Stimulated activated CD8-positive, alpha-beta memory T cell treated with anti-CD3 and anti-CD28 coated beads, Interleukin-12 subunit alpha, Interleukin-12 subunit beta, amount 100 ng/mL, for 24 hours (primary cell): ENCODE measurements around the gene DCDC2C.

Experiments
- DNase-seq: peaks from one replicate; pipeline ENCODE4 v3.0.0-alpha.2; 2020; ENCODE audit errors: extremely low read depth

Gene DCDC2C

DNA sequence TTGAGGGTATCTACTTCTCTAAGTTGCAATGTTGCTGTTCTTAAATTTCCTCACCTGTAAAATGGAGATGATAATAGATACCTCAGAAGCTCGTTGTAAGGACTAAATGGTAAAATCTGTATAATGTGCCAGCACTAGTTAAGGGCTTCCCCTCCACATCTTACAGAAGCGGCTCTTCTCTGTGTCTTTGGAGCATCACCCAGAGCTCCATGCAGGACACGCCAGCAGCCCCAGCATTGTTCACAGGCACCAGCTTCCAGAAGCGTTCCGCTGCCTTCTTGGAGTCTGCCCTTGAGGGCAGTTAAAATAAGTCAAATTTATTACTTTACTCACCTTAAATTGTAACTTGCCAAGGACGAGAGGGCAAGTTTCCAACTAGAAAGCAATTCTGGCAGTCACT is 5.8 kb downstream of the DCDC2C start:
- no peak for DNase-seq

DNA sequence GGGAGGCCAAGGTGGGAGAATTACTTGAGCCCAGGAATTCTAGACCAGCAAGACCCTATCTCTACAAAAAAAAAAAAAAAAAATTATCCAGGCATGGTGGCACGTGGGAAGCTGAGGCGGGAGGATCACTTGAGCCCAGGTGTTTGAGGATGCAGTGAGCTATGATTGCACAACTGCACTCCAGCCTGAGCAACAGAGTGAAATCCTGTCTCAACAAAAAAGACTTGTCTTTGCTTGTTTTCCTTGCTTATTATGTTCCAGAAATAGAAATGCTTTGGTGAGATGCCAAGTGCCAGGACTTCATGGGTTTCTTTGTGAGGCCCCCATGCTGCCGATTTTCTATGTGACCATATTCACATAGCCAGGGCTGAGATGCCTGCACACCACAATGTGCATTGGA is 9.0 kb downstream of the DCDC2C start:
- DNase-seq, result no peak

DNA sequence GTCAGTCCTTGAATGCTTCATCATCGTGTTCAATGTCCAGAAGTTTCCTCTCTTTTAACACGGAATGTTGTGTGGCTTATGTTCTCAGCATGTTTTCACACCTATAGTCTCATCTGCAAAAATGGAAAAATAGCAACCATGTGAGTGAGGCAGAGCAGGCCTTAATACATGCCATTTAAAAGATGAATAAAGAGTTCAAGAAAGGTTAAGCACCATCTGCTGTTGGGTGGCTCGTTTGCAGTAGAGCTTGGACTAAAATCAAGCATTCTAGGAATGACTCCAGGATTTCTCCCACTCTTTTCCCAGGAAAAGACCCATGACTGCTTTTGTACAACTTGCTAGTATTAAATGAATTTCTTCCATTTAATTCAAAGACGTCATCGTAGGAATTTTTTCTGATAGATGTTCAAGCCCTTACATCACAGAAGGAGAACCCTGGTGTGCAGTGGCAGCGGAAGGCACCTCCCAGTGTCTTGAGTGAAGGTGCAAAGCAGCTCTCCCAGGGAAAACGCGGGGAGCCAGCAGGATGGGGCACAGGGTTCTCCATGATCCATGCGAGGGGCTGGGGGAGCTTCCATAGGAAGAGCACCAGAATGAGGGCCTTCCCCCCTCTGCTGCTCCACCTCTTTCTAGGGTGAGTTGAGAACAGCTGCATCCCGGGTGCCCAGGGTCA is 9.6 kb downstream of the DCDC2C start:
- DNase-seq, result no peak

DNA sequence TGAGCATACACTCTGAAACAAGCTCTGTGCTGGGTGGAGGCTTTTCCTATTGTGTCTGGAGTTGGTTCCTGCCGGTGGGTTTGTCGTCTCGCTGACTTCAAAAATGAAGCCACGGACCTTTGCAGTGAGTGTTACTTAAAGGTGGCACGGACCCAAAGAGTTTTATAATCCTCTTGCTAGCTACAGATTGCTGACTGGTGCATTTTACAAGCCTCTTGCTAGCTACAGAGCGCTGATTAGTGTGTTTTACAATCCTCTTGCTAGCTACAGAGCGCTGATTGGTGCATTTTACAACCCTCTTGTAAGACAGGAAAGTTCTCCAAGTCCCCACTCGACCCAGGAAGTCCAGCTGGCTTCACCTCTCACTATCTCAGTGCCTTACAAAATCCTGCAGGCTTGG is 15.3 kb downstream of the DCDC2C start:
- no peak for DNase-seq

DNA sequence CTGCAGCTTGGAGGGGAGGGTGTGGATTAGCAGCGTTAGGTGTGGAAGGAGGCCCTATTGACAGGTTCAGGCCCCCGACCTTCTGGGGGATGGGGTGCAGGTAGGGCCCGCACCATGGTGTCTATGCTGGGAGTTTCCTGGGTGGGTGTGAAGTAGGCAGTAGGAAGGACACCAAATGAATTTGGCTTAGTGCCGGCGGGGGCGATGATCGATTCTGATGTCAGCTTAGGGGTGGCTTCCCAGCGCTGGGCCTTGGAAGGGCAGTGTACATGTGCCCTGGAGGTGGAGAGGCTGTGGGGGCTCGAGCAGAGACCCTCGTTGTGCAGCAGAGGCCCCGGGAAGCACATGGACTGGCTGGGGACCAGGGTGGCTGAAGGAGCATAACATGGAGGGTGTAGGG is 21.6 kb downstream of the DCDC2C start:
- DNase-seq, result no peak

DNA sequence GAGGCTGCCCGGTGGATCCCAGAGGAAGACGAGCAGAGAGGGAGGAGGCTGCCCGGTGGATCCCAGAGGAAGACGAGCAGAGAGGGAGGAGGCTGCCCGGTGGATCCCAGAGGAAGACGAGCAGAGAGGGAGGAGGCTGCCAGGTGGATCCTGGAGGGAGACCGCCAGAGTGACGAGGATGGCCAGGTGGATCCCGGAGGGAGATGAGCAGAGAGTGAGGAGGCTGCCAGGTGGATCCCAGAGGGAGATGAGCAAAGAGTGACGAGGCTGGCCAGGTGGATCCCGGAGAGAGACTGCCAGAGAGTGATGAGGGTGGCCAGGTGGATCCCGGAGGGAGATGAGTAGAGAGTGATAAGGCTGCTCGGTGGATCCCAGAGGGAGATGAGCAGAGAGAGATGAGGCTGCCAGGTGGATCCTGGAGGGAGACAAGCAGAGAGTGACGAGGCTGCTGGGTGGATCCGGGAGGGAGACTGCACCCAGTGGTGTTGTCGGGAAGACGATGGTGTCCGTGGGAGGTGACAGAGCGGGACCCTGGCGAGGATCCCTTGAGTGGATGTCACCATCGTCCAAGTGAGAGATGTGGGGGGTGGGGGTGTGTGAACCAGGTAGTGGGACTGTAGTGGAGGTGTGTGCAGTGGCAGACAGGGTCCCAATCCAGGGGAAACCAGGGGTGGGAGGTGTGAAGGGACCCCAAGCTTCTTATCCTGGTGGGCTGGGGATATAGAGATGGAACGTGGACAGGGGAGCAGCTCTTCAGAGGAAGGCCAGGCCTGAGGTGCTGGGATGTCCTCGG is 22.3 kb downstream of the DCDC2C start:
- no peak for DNase-seq

DNA sequence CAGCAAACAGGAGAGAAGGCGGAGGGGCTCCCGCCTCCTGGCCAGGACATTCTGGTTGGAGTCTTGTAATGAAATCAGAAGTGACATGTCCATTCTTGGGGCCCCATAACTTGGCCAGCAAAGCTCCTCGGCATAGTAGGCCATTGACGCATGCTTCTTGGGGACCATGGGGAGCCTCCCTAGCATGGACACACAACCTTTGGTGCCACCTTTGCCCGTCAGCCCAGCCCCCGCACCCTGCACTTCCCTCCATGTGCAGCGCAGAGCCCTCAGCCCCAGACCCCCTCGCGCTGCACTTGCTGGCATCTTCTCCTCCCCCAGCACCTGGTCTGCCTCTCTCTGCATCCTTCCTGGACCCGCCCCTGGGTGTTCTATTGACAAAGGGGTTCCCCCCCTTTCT is 23.1 kb downstream of the DCDC2C start:
- DNase-seq, result no peak

DNA sequence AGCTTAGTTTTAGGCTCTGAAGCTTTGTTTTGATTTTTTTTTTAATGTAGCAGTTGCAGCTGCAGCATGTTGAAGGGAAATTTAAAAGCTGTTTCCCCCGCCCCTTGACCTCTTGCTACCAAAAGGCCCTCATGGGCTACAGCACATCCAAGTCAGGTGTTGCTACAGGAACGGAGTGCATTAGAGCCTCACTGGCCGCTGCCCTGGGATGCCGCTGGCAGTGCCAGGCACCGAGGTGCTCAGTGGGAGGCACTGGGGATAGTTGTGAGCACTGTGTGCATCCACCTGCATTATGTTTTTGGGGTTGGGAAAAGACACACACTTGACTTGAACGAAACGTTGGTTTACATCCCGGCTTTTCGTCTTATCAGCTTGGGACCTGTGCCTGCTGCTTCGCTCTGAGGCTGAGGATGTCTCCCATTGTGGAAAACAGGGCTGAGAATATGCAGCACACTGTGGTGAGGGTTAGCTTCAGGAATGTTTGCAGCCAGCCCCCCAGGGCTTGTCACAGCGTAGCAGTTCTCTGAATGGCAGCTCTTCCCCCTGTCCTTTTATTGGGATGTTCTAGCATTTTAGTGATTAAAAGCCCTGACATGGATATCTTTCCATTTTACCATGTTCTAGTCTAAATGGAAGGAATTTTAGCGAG is 24.1 kb downstream of the DCDC2C start:
- no peak for DNase-seq

DNA sequence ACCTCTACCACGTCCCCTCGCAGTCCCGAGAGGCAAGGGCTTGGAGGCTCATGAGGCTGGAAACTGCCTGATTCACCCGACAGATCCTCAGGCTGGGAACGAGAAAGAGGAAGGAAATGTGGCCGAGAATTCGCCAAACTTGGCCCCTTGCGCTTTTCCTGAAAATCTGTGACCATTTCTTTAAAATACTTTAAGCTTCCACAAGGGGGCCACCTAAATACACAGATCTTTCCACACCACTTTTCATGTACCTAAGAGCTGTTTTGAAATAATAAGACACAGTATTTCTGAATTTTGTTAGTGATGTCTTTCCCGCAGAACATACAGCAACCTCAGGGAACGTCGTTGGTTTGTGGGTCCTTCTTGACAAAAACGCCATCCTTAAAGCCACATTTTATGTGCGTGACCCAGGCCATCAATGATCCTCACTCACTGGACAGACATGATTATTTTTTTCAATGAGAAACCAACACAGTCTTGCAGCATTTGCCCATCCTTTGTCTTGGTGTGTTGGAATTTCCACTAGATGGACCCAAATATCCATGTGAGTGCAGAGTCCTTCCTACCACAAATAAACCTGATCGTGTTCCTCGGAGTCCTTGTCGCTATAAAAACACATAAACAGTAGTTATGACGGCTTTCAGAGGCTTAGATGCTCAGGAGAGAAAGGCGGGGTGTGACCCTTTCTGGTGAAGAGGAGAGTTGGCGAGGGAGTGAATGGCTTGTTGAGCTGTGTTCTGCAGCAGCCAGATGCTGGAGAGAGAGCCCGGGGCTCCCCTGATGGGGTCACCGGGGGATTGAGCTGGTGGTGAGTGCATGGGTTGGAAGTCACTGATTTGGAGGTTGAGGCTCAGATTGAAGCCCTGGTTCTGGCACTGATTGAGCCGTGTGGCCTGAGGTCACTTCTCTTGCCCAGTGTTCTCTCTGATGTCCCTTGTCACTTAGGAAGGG is 25.0 kb downstream of the DCDC2C start:
- no peak for DNase-seq

DNA sequence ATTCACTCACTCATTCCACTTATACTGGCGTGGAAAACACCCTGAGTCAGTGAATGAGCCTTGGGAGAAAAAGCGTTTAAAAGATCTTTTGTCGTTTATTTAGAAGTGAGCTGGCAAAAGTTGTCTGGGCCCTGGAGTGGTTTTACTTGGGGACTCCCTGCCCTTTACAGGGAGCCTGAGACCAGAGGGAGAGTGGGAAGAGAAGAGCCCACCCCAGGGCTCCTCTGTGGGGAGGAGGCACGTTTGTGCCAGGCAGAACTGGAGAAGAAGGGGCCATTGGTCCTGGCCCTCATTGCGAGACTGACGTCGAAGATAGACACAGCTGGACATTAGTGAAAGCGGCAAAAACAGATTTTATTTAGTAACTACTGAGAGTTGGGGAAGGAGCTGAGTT is 25.7 kb downstream of the DCDC2C start:
- no peak for DNase-seq

DNA sequence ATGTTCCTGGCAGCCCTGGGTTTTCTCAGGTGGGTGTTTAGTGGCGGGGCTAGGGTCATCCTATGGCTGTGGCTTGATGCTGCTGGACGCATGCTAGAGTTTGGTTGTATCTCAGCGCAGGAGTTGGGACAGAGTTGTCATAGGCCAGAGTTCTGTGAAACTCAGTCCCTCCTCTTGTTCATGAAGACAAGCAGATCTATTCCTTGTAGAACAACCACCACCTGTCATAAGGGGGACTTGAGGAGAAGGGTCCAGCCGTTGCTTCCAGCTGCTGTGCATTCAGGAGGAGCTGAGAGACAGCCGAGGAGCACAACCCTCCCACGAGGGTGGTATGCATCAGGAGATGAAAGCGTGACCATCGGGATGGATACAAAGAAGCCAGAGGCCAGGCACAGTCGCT is 26.4 kb downstream of the DCDC2C start:
- no peak for DNase-seq

DNA sequence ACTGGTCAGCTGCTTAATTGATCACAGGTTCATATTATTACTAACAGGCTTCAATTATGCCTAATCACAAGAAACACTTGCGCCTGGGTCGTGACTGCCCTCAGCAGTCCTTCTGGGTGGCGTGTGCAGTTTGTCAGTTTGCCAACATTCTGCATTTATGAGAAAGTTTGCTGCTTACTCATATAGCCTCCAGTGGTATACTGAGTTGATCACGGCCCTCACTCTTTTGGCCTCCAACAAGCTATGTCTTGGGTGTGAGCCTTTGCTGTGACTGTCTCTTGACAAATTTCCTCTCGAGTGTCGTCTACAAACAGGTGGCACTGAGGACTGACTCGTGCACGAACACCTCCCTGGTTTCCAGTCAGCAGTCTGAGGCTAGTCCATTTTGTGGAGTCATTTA is 27.3 kb downstream of the DCDC2C start:
- no peak for DNase-seq

DNA sequence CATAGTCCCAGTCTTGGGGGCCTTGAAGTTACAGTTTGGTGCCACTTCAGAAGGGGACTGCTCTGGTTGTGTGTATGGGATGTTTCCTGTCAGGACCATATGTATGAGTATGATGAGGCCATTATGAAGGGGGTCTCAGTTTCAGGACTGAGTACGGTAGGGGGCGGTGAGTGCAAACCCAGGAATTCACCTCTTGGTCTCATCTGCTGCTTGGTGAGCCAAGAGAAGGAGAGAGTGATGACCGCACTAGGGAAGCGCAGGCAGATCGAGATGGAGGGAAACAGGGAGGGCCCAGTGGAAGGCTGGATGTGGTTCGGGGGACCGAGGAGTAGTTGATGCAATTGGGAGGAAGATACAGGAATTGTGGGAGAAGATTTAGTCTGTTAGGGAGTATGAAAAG is 28.5 kb downstream of the DCDC2C start:
- DNase-seq, result no peak

DNA sequence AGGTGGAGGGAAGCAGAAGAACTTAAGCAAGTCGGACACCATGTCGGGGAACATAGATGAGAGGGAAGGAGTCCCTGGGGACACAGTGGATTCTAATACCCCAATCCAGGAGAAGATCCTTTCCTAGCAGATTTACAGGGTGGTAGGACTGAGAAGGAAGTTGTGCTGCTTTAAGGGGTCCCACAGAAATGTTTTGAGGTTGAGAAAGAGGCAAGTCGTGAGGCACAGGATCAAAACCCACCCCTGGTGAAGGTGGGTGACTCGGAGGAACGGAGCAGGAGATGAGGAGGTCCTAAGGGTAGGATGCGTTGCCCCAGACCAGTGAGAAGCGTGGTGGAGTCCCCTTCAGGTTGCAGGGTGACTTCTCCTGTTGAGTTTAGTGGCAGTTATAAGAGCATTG is 32.7 kb downstream of the DCDC2C start:
- DNase-seq, result no peak

DNA sequence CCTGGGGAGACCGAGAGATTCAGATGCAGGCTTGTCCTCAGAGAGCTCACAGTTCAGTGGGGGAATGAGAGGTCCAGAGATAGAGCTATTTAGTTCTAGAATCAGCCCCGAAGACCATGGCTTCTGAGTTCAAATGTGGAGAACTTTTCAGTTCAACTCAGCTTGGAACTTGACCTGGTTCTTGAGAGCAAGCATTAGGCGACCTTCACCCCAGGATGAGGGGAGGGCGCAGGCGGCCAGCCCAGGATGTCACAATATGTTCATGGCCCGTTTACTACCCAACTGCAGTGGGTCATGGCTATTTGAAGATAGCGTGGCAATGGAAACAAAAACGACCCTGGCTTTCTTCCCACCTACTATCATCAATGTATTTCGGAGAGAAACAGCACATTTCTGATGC is 33.8 kb downstream of the DCDC2C start:
- no peak for DNase-seq

DNA sequence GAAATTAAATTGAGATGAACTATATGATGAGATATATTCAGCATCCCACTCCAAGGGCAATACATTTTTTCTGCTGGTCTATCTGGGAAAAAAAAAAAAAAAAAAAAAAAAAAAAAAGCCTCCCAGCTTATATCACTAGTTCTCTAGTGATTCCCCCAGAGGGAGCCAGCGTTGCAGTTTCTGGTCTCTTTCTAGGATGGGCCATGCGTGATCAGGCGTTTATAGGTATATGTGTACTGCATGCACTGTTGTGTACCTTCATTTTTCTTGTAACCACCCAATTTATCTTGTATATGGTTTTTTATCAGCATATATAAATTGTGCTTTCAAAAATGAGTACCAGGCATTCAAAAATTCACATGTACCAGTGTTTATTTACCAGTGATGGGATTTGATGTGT is 35.1 kb downstream of the DCDC2C start:
- no peak for DNase-seq

DNA sequence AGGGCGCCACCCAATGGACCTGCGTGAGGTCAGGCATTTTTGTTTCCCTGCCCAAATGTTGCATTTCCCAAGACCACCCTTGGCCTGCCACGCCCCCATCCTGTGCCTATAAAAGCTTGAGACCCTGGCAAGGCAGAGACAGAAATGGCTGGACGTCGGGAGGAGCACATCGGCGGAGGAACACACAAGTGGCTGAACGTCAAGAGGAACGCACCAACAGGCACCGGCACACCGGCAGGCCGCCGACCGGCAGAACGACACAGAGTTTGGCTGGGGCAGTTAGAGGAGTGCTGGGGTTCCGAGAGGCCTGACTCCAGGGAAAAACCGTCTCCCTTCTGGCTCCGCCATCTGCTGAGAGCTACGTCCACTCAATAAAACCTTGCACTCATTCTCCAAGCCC is 35.9 kb downstream of the DCDC2C start:
- DNase-seq, result no peak

DNA sequence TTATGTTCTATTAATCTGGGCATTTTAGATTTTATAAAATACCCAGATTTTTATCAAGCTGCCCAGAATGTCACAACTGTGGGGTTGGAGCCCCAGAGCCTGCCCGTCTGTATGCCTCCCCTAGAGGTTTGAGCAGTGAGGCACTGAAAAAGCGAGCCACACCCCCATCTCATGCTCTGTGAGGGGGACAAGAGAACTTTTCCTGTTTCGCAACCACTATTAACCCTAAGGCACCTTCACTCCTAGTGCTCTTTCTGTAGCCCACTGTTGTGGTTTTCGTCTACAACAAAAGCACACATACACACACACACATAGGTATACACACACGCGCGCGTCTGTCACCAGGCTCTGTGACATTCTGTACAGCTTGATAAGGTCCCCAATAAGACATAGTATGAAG is 38.0 kb downstream of the DCDC2C start:
- no peak for DNase-seq

DNA sequence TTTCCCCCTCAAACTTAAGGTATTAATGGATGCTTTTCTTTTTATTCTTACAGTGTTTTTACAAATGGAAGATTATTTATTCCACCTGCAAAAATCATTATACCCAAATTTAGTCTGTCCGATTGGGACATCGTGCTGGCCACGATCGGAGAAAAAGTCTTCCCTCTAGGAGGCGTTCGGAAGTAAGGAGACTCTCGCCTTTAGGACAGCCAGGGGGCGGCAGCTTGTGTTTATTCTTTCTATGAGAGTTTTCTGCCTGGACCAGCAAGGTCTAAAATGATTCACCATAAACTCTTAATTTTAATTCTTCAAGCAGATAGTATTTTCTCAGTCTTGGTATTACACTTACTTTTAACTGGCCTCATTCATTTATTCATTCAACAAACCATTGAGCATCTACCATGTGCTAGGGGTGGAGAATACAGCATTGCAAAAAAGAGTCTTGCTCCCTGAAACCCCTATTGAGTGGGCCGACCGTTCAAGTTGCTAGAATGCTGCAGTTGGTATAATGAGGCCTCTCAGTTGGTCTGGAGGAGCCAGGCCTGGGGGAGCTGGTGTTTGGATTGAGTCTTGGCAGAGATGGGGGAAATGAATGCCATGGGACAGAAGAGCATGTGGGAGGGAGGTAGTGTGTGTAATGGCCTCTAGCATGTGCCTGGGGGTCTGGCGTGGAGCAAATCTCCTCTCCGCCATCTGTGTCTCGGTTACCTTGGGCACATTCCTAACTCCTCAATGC is 38.7 kb downstream of the DCDC2C start:
- no peak for DNase-seq

DNA sequence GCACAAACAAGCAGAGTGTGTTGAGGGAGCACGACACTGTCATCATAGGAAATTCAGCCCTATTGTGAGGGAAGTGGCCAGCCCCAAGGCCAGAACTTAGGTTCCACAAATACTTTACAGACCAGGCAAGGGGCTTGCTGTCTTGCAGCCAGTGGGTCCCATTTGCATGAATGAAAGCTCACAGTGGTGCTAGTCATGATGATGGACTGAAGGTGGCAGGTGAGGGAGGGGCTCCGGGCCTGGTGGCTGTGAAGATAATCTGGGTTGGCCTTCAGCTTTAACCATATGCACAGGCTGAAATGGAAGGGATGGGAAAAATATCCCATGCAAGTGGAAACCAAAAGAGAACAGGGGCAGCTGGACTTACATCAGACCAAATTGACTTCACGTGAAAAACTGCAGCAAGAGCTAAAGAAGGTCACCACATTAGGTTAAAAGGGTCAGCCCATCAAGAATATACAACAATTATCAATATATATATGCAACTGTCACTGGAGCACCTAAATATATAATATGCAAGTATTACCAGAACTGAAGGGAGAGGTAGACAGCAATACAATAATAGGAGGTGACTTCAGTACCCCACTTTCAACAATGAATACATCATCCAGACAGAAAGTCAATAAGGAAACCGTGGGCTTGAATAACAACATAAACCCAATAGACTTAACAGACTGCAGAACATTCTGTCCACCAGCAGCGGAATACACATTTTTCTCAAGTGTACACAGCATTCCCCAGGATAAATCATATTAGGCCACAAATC is 39.6 kb downstream of the DCDC2C start:
- DNase-seq, result no peak
